Measurements from ENCODE around the gene DNASE1.

Gene DNASE1

DNA sequence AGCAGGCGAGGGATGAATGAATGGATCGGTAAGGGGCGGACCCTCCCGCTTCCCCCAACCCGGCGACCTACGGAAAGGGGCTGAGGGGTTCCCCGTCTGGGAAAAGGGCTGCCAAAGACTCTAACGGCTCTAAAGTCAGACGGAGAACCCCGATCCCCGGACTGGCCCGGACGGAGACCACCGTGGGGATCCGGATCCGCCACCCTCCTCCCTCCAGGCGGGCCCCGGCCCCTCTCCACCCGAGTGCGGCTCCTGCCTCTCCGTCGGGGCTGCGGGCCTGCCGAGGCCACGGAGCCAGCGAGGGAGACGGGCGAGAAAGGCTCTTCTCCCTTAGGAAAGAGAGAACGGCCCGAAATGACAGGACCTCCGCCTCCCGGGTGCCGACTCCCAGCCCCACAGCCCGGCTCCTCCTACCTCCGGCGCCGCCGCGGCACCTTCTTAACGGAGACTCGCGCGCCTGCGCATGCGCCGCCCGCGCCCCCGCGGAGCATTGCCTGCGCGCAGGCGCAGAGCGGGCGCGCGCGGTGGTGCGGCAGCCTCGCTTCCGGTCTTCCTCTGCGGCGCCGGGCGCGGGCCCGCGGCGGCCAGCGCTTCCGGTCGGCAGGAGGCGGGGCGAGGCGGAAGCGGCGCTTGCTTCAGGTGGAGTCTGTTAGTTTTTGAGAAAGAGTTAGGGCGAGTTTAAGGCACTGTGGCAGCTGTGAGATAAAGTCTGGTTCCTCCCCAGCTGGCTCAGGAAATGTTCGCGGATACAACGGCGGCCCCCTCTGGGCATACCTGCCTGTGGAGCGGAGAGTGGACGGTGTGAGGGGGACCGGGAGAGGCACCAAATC, 43.1 kb upstream of the DNASE1 start, which contains the start of gene SLX4:
Gene SLX4 (minus strand): TSS at position 461 of the 830 bp plus-strand sequence. CDS start 2,642 bp downstream, outside the sequence.
- Histone ChIP-seq H2BK15ac (ENCODE audit: low read length) (no peak within 1 kb of the TSS), H2BK120ac (ENCODE audit: low read depth, low read length) (peak within 1 kb of the TSS; percentile 95), H2AFZ (ENCODE audit: low read length) (peak within 1 kb of the TSS; percentile 99), H3K9ac (ENCODE audit: low read depth, low read length, poor library complexity) (peak within 1 kb of the TSS; percentile 92), H3K27ac (replicated peaks; ENCODE audit: low read length) (peak within 1 kb of the TSS; percentile 57), H3K4ac (ENCODE audit: low read length) (peak within 1 kb of the TSS; percentile 91), H3K4me3 (ENCODE audit: low read length in 2 of 2) (peak within 1 kb of the TSS; percentile 69 to 90), H2AK5ac (ENCODE audit: low read depth, low read length) (peak within 1 kb of the TSS; percentile 95), H3K4me2 (ENCODE audit: insufficient read depth, low read length, poor library complexity, severe bottlenecking) (peak within 1 kb of the TSS; percentile 84), H3K14ac (ENCODE audit: low read length) (peak within 1 kb of the TSS; percentile 91), H3K36me3 (replicated peaks in 1 of 2; ENCODE audit: control insufficient read depth in 2 of 2, insufficient read depth in 2 of 2, low read length in 2 of 2) (peaks cover 4 to 41% of the 10 kb centered on the region in 2 donors), H2BK12ac (ENCODE audit: low read length) (no peak within 1 kb of the TSS), H4K8ac (ENCODE audit: low read depth, low read length) (no peak within 1 kb of the TSS), H3K9me3 (replicated peaks in 1 of 2; ENCODE audit: control insufficient read depth in 2 of 2, insufficient read depth in 1 of 2, low read depth in 1 of 2, low read length in 2 of 2) (no peaks in the 10 kb centered on the region), H3K18ac (ENCODE audit: low read length) (peak within 1 kb of the TSS; percentile 99), H3K4me1 (ENCODE audit: control insufficient read depth in 2 of 2, insufficient read depth in 1 of 2, low read depth in 1 of 2, low read length in 2 of 2) (peaks cover 5 to 8% of the 10 kb centered on the region in 2 donors), H3K79me1 (ENCODE audit: low read depth, low read length) (peaks cover 6% of the 10 kb centered on the region), H4K91ac (ENCODE audit: low read depth, low read length, poor library complexity) (no peak within 1 kb of the TSS), H2BK5ac (ENCODE audit: low read length) (peak within 1 kb of the TSS; percentile 90), H3K23ac (ENCODE audit: low read depth, low read length, poor library complexity) (peak within 1 kb of the TSS; percentile 65), H3K27me3 (ENCODE audit: control insufficient read depth in 3 of 3, insufficient read depth in 3 of 3, low read depth in 1 of 3, low read length in 3 of 3) (no peaks in the 10 kb centered on the region)
- WGBS, 2 donors (ENCODE audit: extremely low coverage in 2 of 2, insufficient read length in 2 of 2, insufficient replicate concordance in 1 of 2) = no CpG with 5 or more reads among the region's 86 CpGs
- peak; percentile 97 for DNase-seq (ENCODE audit: low spot score)

GRCh38 chr16:3612510-3613466, 41.7 kb upstream of the DNASE1 start:
- DNase-seq (ENCODE audit: low spot score) = no peak
- Histone ChIP-seq H3K36me3 (replicated peaks in 1 of 2; ENCODE audit: control insufficient read depth in 2 of 2, insufficient read depth in 2 of 2, low read length in 2 of 2) (peaks cover 4 to 32% of the 10 kb centered on the region in 2 donors), H3K4ac (ENCODE audit: low read length) (no peak overlapping the region), H3K4me2 (ENCODE audit: insufficient read depth, low read length, poor library complexity, severe bottlenecking) (no peak overlapping the region), H3K23ac (ENCODE audit: low read depth, low read length, poor library complexity) (no peak overlapping the region), H3K4me3 (ENCODE audit: low read length in 2 of 2) (peak overlapping the region in 1 of 2 donors; percentile 69), H2AFZ (ENCODE audit: low read length) (peak overlapping the region; percentile 99), H3K4me1 (ENCODE audit: control insufficient read depth in 2 of 2, insufficient read depth in 1 of 2, low read depth in 1 of 2, low read length in 2 of 2) (peaks cover 5 to 8% of the 10 kb centered on the region in 2 donors), H4K8ac (ENCODE audit: low read depth, low read length) (no peak overlapping the region), H4K91ac (ENCODE audit: low read depth, low read length, poor library complexity) (no peak overlapping the region), H3K27me3 (ENCODE audit: control insufficient read depth in 3 of 3, insufficient read depth in 3 of 3, low read depth in 1 of 3, low read length in 3 of 3) (no peaks in the 10 kb centered on the region), H2AK5ac (ENCODE audit: low read depth, low read length) (no peak overlapping the region), H3K9me3 (replicated peaks in 1 of 2; ENCODE audit: control insufficient read depth in 2 of 2, insufficient read depth in 1 of 2, low read depth in 1 of 2, low read length in 2 of 2) (no peaks in the 10 kb centered on the region), H2BK5ac (ENCODE audit: low read length) (no peak overlapping the region), H3K79me1 (ENCODE audit: low read depth, low read length) (peaks cover 5% of the 10 kb centered on the region), H3K14ac (ENCODE audit: low read length) (no peak overlapping the region), H2BK15ac (ENCODE audit: low read length) (no peak overlapping the region), H2BK12ac (ENCODE audit: low read length) (no peak overlapping the region), H3K27ac (replicated peaks; ENCODE audit: low read length) (no peak overlapping the region), H3K9ac (ENCODE audit: low read depth, low read length, poor library complexity) (no peak overlapping the region), H2BK120ac (ENCODE audit: low read depth, low read length) (no peak overlapping the region), H3K18ac (ENCODE audit: low read length) (no peak overlapping the region)
- WGBS, 2 donors (ENCODE audit: extremely low coverage in 2 of 2, insufficient read length in 2 of 2, insufficient replicate concordance in 1 of 2) = no CpG with 5 or more reads among the region's 34 CpGs

DNA sequence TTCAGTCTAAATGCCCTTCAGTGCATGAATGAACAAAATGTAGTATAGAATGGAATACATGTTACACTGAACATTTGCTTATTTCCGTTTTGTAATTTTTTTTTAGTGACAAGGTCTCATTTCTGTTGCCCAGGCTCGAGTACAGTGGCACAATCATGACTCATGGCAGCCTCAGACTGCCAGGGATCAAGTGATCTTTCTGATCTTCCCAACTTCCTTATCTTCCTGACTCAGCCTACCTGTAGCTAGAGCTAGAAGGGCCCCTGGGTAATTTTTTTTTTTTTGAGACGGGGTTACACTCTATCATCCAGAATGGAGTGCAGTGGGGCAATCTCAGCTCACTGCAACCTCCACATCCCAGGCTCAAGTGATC, 35.7 kb upstream of the DNASE1 start:
- Histone ChIP-seq H2AK5ac (ENCODE audit: low read depth, low read length) (no peak overlapping the region), H2BK15ac (ENCODE audit: low read length) (no peak overlapping the region), H3K36me3 (replicated peaks in 1 of 2; ENCODE audit: control insufficient read depth in 2 of 2, insufficient read depth in 2 of 2, low read length in 2 of 2) (peaks cover 4 to 21% of the 10 kb centered on the region in 2 donors), H3K27me3 (ENCODE audit: control insufficient read depth in 3 of 3, insufficient read depth in 3 of 3, low read depth in 1 of 3, low read length in 3 of 3) (no peaks in the 10 kb centered on the region), H2BK5ac (ENCODE audit: low read length) (no peak overlapping the region), H3K4me2 (ENCODE audit: insufficient read depth, low read length, poor library complexity, severe bottlenecking) (no peak overlapping the region), H2AFZ (ENCODE audit: low read length) (no peak overlapping the region), H3K79me1 (ENCODE audit: low read depth, low read length) (no peaks in the 10 kb centered on the region), H4K91ac (ENCODE audit: low read depth, low read length, poor library complexity) (no peak overlapping the region), H3K9ac (ENCODE audit: low read depth, low read length, poor library complexity) (no peak overlapping the region), H3K9me3 (replicated peaks in 1 of 2; ENCODE audit: control insufficient read depth in 2 of 2, insufficient read depth in 1 of 2, low read depth in 1 of 2, low read length in 2 of 2) (no peaks in the 10 kb centered on the region), H3K4ac (ENCODE audit: low read length) (no peak overlapping the region), H3K23ac (ENCODE audit: low read depth, low read length, poor library complexity) (no peak overlapping the region), H2BK120ac (ENCODE audit: low read depth, low read length) (no peak overlapping the region), H4K8ac (ENCODE audit: low read depth, low read length) (no peak overlapping the region), H3K14ac (ENCODE audit: low read length) (no peak overlapping the region), H3K4me1 (ENCODE audit: control insufficient read depth in 2 of 2, insufficient read depth in 1 of 2, low read depth in 1 of 2, low read length in 2 of 2) (peaks cover 0 to 2% of the 10 kb centered on the region in 2 donors), H2BK12ac (ENCODE audit: low read length) (no peak overlapping the region), H3K4me3 (ENCODE audit: low read length in 2 of 2) (no peak overlapping the region), H3K18ac (ENCODE audit: low read length) (no peak overlapping the region), H3K27ac (replicated peaks; ENCODE audit: low read length) (no peak overlapping the region)
- WGBS, 2 donors (ENCODE audit: extremely low coverage in 2 of 2, insufficient read length in 2 of 2, insufficient replicate concordance in 1 of 2) = no CpG with 5 or more reads among the region's 3 CpGs
- DNase-seq (ENCODE audit: low spot score) = no peak
